CD4-positive, CD25-positive, alpha-beta regulatory T cell (primary cell): ENCODE results near the gene KDM3A. TPM values are rescaled to one million over a fixed set of nuclear protein-coding genes. Genes with fewer than 3 reads are reported as not detected.

ENCODE experiments used
- polyA plus RNA-seq, 4 donors: library from polyadenylated mRNA; unstranded; fragments of 300-500 nt; fragmentation: Illumina TruSeq; gene quantifications; one replicate each; pipeline ENCODE4 v1.2.3, GENCODE V29; 2021
- total RNA-seq: library from RNA; stranded (reverse); gene quantifications from one replicate; pipeline ENCODE4 v1.2.3, GENCODE V29; 2022

The KDM3A gene
- total and polyA plus RNA-seq, 5 donors from 2014 or later, result 22.7 to 138 (median 31.1) TPM

Other genes with a start within 250 kb of the KDM3A start
- 61.9 TPM for gene IMMT, start 245.9 kb upstream of the KDM3A start, total RNA-seq
- gene IMMT, start 245.9 kb upstream of the KDM3A start, polyA plus RNA-seq, result 10 to 100 TPM; 58.4 to 71.3 (median 62.6) TPM
- 10.1 TPM for gene MRPL35, start 241.9 kb upstream of the KDM3A start, total RNA-seq
- 10 to 100 TPM; 38.7 to 53.1 (median 39.8) TPM for gene MRPL35, start 241.9 kb upstream of the KDM3A start, polyA plus RNA-seq
- not detected for gene REEP1, start 103.7 kb upstream of the KDM3A start, total RNA-seq
- gene REEP1, start 103.7 kb upstream of the KDM3A start, polyA plus RNA-seq, result not detected
- gene CHMP3, start 122.1 kb downstream of the KDM3A start, total RNA-seq, result 75.5 TPM
- gene CHMP3, start 122.1 kb downstream of the KDM3A start, polyA plus RNA-seq, result 10 to 100 TPM; 67.5 to 85.2 (median 81.3) TPM
- gene RNF103, start 182.5 kb downstream of the KDM3A start, total RNA-seq, result 79.3 TPM
- gene RNF103, start 182.5 kb downstream of the KDM3A start, polyA plus RNA-seq, result 1 to 10 TPM; 2.7 to 6.0 (median 3.9) TPM